Measurements from ENCODE around the gene ANP32B. TPM values are rescaled to one million over a fixed set of nuclear protein-coding genes. Genes with fewer than 3 reads are reported as not detected.
"Not testable (repeated sequence)": the region's sequence is repeated elsewhere in the genome, so short reads cannot be mapped to it uniquely, and the experiment has no call there.

Gene ANP32B
- total and polyA plus RNA-seq, 2 donors from 2014 or later = 101 TPM

DNA sequence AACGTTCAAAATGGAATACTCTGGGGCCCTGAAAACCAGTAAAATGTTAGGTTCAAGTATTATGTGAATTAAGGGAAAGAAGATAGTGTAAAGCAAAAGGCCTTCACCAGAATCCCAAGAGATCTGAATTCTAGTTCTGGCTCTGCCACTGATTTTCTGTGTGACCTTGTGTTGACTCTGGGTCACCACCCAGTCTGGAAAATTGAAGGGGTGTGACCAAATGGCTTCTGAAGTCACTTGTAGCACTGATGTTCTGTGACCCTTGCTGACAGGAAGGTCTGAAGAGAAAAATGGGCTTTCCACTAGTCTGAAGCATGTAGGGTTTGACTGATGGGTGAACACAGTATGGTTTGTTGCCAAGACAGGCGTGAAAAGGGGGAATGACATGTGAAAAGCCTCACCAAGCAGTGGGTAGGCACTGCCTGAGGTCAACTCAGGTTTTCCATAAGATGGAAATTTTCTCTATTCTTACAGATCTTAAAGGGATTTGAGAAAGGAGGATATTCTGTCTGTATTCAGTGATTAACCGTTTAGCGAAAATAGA, 33.1 kb downstream of the ANP32B start:
- TF ChIP-seq, protein P1, sequence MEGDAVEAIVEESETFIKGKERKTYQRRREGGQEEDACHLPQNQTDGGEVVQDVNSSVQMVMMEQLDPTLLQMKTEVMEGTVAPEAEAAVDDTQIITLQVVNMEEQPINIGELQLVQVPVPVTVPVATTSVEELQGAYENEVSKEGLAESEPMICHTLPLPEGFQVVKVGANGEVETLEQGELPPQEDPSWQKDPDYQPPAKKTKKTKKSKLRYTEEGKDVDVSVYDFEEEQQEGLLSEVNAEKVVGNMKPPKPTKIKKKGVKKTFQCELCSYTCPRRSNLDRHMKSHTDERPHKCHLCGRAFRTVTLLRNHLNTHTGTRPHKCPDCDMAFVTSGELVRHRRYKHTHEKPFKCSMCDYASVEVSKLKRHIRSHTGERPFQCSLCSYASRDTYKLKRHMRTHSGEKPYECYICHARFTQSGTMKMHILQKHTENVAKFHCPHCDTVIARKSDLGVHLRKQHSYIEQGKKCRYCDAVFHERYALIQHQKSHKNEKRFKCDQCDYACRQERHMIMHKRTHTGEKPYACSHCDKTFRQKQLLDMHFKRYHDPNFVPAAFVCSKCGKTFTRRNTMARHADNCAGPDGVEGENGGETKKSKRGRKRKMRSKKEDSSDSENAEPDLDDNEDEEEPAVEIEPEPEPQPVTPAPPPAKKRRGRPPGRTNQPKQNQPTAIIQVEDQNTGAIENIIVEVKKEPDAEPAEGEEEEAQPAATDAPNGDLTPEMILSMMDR (IDR thresholded peaks at IDR 0.05; ENCODE audit: borderline replicate concordance, extremely low read depth, insufficient read depth) = no peak
- Histone ChIP-seq H3K36me3 (ENCODE audit: control insufficient read depth in 2 of 3, insufficient read depth in 3 of 3, low read length in 3 of 3) (peaks cover 4 to 49% (median 21%) of the 10 kb centered on the region in 3 donors), H3K9me3 (ENCODE audit: control insufficient read depth in 2 of 3, insufficient read depth in 1 of 3, low read length in 3 of 3) (no peaks in the 10 kb centered on the region), H3K9ac (ENCODE audit: low read length in 3 of 3) (no peak overlapping the region), H3K27ac (ENCODE audit: low read depth in 2 of 2, low read length in 2 of 2) (no peak overlapping the region), H3K4me1 (ENCODE audit: control insufficient read depth in 2 of 3, insufficient read depth in 2 of 3, low read depth in 1 of 3, low read length in 3 of 3) (no peaks in the 10 kb centered on the region), H3K27me3 (ENCODE audit: control insufficient read depth, insufficient read depth, low read length) (no peaks in the 10 kb centered on the region), H3K4me3 (ENCODE audit: low read length in 3 of 3) (no peak overlapping the region)
- intact Hi-C loops (cut with DNase I) = no loop called here
- DNase-seq (no peak), FAIRE-seq (no peak)

DNA sequence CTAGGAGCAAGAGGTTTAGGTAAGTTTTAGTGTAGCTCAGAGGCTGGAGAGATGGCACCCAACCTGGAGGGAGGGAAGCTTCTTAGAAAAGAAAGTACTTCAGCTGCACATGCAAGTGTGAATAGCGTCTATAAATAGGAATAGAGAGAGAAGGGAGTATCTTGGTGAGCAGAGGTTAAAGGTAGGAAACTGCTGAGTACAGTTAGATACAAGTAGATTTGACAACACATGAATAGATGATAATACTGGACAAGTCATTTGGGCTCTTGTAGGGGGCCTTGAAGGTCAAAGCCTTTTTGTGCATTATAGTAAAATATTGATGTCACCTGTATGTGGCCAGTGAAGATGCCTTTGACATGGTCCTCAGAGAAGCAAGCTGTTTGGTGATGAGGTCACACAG, 34.2 kb downstream of the ANP32B start:
- no peak for FAIRE-seq

DNA sequence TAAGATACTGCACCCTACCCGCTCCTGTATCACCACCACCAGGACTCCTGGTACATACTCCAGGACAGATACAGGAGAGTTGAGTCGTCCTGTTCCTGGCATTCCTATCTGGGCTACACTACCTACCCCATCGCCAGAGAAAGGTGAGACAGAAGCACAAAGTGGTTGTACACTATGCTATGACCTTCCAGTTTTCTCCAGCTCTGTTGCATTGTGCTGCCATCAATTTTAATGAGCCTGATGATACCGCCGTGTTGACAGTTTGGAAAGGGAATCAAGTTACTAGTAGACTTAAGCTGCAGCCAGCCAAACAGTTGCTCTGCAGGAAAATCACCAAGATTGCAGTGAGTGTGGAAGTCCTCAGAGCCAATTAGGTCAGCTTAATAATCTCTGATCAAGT, 35.2 kb downstream of the ANP32B start:
- TF ChIP-seq, protein P1 (IDR thresholded peaks at IDR 0.05; ENCODE audit: borderline replicate concordance, extremely low read depth, insufficient read depth) = no peak
- no peaks in the 10 kb centered on the region for H3K9me3 ChIP-seq (ENCODE audit: control insufficient read depth in 2 of 3, insufficient read depth in 1 of 3, low read length in 3 of 3)
- H3K9ac ChIP-seq (ENCODE audit: low read length in 3 of 3) = no peak overlapping the region
- intact Hi-C loops (cut with DNase I) = no loop called here
- H3K27me3 ChIP-seq (ENCODE audit: control insufficient read depth, insufficient read depth, low read length) = no peaks in the 10 kb centered on the region
- no peak for FAIRE-seq
- peaks cover 0 to 34% (median 16%) of the 10 kb centered on the region in 3 donors for H3K36me3 ChIP-seq (ENCODE audit: control insufficient read depth in 2 of 3, insufficient read depth in 3 of 3, low read length in 3 of 3)
- H3K4me3 ChIP-seq (ENCODE audit: low read length in 3 of 3) = no peak overlapping the region
- DNase-seq = peak in 2 of 5 donors; percentile 24 to 43
- H3K27ac ChIP-seq (ENCODE audit: low read depth in 2 of 2, low read length in 2 of 2) = no peak overlapping the region
- no peaks in the 10 kb centered on the region for H3K4me1 ChIP-seq (ENCODE audit: control insufficient read depth in 2 of 3, insufficient read depth in 2 of 3, low read depth in 1 of 3, low read length in 3 of 3)

More for the DNA sequence above, 34.2 kb downstream of the ANP32B start:
- Histone ChIP-seq H3K4me3 (ENCODE audit: low read length in 3 of 3) (no peak overlapping the region), H3K9ac (ENCODE audit: low read length in 3 of 3) (no peak overlapping the region), H3K9me3 (ENCODE audit: control insufficient read depth in 2 of 3, insufficient read depth in 1 of 3, low read length in 3 of 3) (no peaks in the 10 kb centered on the region), H3K27ac (ENCODE audit: low read depth in 2 of 2, low read length in 2 of 2) (no peak overlapping the region), H3K4me1 (ENCODE audit: control insufficient read depth in 2 of 3, insufficient read depth in 2 of 3, low read depth in 1 of 3, low read length in 3 of 3) (no peaks in the 10 kb centered on the region), H3K36me3 (ENCODE audit: control insufficient read depth in 2 of 3, insufficient read depth in 3 of 3, low read length in 3 of 3) (peaks cover 2 to 44% (median 16%) of the 10 kb centered on the region in 3 donors), H3K27me3 (ENCODE audit: control insufficient read depth, insufficient read depth, low read length) (no peaks in the 10 kb centered on the region)
- TF ChIP-seq, protein P1 (IDR thresholded peaks at IDR 0.05; ENCODE audit: borderline replicate concordance, extremely low read depth, insufficient read depth) = no peak
- intact Hi-C loops (cut with DNase I) = no loop called here
- no peak for DNase-seq

DNA sequence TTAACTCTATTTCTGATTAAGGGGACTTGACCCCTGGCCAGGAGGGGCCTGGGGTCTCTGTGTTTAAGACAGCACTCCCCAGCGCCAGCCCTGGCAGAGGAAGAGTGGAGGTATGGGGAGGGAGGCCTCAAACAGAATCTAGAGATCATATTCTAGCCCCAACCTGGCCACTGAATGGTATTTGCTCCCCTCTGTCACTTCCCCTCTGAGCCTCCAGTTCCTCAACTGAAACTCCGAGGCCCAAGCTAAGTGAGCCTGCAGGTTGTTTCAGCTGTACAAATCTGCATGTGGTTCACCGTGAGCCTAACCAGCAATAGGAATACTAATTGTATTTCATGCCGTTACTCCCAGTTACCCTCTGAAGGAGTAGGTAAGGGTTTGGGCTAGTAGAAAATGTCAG, 36.0 kb downstream of the ANP32B start:
- intact Hi-C loops (cut with DNase I) = no loop called here
- no peak for FAIRE-seq
- Histone ChIP-seq H3K4me1 (ENCODE audit: control insufficient read depth in 2 of 3, insufficient read depth in 2 of 3, low read depth in 1 of 3, low read length in 3 of 3) (no peaks in the 10 kb centered on the region), H3K9ac (ENCODE audit: low read length in 3 of 3) (no peak overlapping the region), H3K9me3 (ENCODE audit: control insufficient read depth in 2 of 3, insufficient read depth in 1 of 3, low read length in 3 of 3) (no peaks in the 10 kb centered on the region), H3K36me3 (ENCODE audit: control insufficient read depth in 2 of 3, insufficient read depth in 3 of 3, low read length in 3 of 3) (peaks cover 0 to 29% (median 13%) of the 10 kb centered on the region in 3 donors), H3K4me3 (ENCODE audit: low read length in 3 of 3) (no peak overlapping the region), H3K27ac (ENCODE audit: low read depth in 2 of 2, low read length in 2 of 2) (no peak overlapping the region), H3K27me3 (ENCODE audit: control insufficient read depth, insufficient read depth, low read length) (no peaks in the 10 kb centered on the region)
- TF ChIP-seq, protein P1 (IDR thresholded peaks at IDR 0.05; ENCODE audit: borderline replicate concordance, extremely low read depth, insufficient read depth) = no peak
- DNase-seq = no peak

DNA sequence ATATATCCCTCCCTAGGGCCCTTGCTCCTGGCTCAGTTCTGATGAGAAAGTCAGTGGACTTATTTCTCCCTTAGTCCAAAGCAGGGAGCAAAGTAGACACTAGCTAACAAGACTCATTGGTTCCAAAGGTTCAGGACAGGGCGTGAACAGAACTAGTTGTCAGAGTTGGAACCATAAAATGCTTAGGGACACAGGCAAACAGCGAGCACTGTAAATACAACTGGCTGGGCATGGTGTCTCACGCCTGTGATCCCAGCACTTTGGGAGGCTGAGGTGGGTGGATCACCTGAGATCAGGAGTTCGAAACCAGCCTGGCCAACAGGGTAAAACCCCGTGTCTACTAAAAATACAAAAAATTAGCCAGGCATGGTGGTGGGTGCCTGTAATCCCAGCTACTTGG, 36.7 kb downstream of the ANP32B start:
- H3K9ac ChIP-seq (ENCODE audit: low read length in 3 of 3); intact Hi-C loops (cut with DNase I); H3K27me3 ChIP-seq (ENCODE audit: control insufficient read depth, insufficient read depth, low read length); H3K27ac ChIP-seq (ENCODE audit: low read depth in 2 of 2, low read length in 2 of 2); H3K4me3 ChIP-seq (ENCODE audit: low read length in 3 of 3); H3K4me1 ChIP-seq (ENCODE audit: control insufficient read depth in 2 of 3, insufficient read depth in 2 of 3, low read depth in 1 of 3, low read length in 3 of 3); DNase-seq; H3K9me3 ChIP-seq (ENCODE audit: control insufficient read depth in 2 of 3, insufficient read depth in 1 of 3, low read length in 3 of 3); FAIRE-seq: not testable (repeated sequence)
- H3K36me3 ChIP-seq (ENCODE audit: control insufficient read depth in 2 of 3, insufficient read depth in 3 of 3, low read length in 3 of 3) = peaks cover 0 to 29% (median 10%) of the 10 kb centered on the region in 3 donors
